ENCODE results near the gene IGFBP5.

Gene IGFBP5

GRCh38 chr2:216695401-216695821, at the start of gene IGFBP5:
Gene IGFBP5, minus strand, starts transcription at chr2:216695549. Its CDS starts 774 bp downstream, at chr2:216694775.
- DNase-seq (ENCODE audit: low spot score) = no peak

GRCh38 chr2:216743781-216744180, 48.4 kb upstream of the IGFBP5 start:
- no peak for DNase-seq (ENCODE audit: low spot score)

- DNase-seq (ENCODE audit: low spot score) = no peak
Observed at GRCh38 chr2:216742411-216742810, 47.1 kb upstream of the IGFBP5 start.

- no peak for DNase-seq (ENCODE audit: low spot score)
Observed at GRCh38 chr2:216741223-216741593, 45.9 kb upstream of the IGFBP5 start.

- DNase-seq (ENCODE audit: low spot score) = no peak
Observed at GRCh38 chr2:216740557-216741222, 45.3 kb upstream of the IGFBP5 start.

- DNase-seq (ENCODE audit: low spot score) = no peak
Observed at GRCh38 chr2:216739035-216739434, 43.7 kb upstream of the IGFBP5 start.

- no peak for DNase-seq (ENCODE audit: low spot score)
Observed at GRCh38 chr2:216737676-216738075, 42.3 kb upstream of the IGFBP5 start.

GRCh38 chr2:216736326-216736725, 41.0 kb upstream of the IGFBP5 start:
- DNase-seq (ENCODE audit: low spot score) = no peak

GRCh38 chr2:216735668-216736067, 40.3 kb upstream of the IGFBP5 start:
- DNase-seq (ENCODE audit: low spot score) = no peak

GRCh38 chr2:216735086-216735485, 39.7 kb upstream of the IGFBP5 start:
- no peak for DNase-seq (ENCODE audit: low spot score)

- DNase-seq (ENCODE audit: low spot score) = no peak
Observed at GRCh38 chr2:216733046-216733445, 37.7 kb upstream of the IGFBP5 start.

GRCh38 chr2:216732334-216732733, 37.0 kb upstream of the IGFBP5 start:
- DNase-seq (ENCODE audit: low spot score) = no peak

GRCh38 chr2:216731465-216731864, 36.1 kb upstream of the IGFBP5 start:
- no peak for DNase-seq (ENCODE audit: low spot score)

- DNase-seq (ENCODE audit: low spot score) = no peak
Observed at GRCh38 chr2:216730871-216731270, 35.5 kb upstream of the IGFBP5 start.

GRCh38 chr2:216727346-216728122, 32.2 kb upstream of the IGFBP5 start:
- no peak for DNase-seq (ENCODE audit: low spot score)

GRCh38 chr2:216724190-216724589, 28.8 kb upstream of the IGFBP5 start:
- no peak for DNase-seq (ENCODE audit: low spot score)

- no peak for DNase-seq (ENCODE audit: low spot score)
Observed at GRCh38 chr2:216721141-216721540, 25.8 kb upstream of the IGFBP5 start.

GRCh38 chr2:216720722-216721121, 25.4 kb upstream of the IGFBP5 start:
- no peak for DNase-seq (ENCODE audit: low spot score)

GRCh38 chr2:216717907-216718615, 22.7 kb upstream of the IGFBP5 start:
- no peak for DNase-seq (ENCODE audit: low spot score)

GRCh38 chr2:216717491-216717901, 22.1 kb upstream of the IGFBP5 start:
- DNase-seq (ENCODE audit: low spot score) = no peak

- no peak for DNase-seq (ENCODE audit: low spot score)
Observed at GRCh38 chr2:216716109-216716508, 20.8 kb upstream of the IGFBP5 start.

GRCh38 chr2:216715402-216715974, 20.1 kb upstream of the IGFBP5 start:
- no peak for DNase-seq (ENCODE audit: low spot score)

- no peak for DNase-seq (ENCODE audit: low spot score)
Observed at GRCh38 chr2:216714376-216714775, 19.0 kb upstream of the IGFBP5 start.
